ENCODE results near the gene DLG2.

Gene DLG2

GRCh38 chr11:84564180-84564866 is 1062.8 kb downstream of the DLG2 start:
- DNase-seq (ENCODE audit: low read depth in 2 of 2): no peak

- no peak for DNase-seq (ENCODE audit: low read depth in 2 of 2)
These were observed 1063.8 kb downstream of the DLG2 start for GRCh38 chr11:84563356-84563755.

GRCh38 chr11:84560206-84560605 is 1066.9 kb downstream of the DLG2 start:
- DNase-seq (ENCODE audit: low read depth in 2 of 2): no peak

GRCh38 chr11:84558085-84558905 is 1068.8 kb downstream of the DLG2 start:
- DNase-seq (ENCODE audit: low read depth in 2 of 2): no peak

- no peak for DNase-seq (ENCODE audit: low read depth in 2 of 2)
These were observed 1074.4 kb downstream of the DLG2 start for GRCh38 chr11:84552791-84553190.

- DNase-seq (ENCODE audit: low read depth in 2 of 2): no peak
These were observed 1077.9 kb downstream of the DLG2 start for GRCh38 chr11:84549217-84549616.

- DNase-seq (ENCODE audit: low read depth in 2 of 2): no peak
These were observed 1082.6 kb downstream of the DLG2 start for GRCh38 chr11:84544566-84544965.

GRCh38 chr11:84543367-84544159 is 1083.6 kb downstream of the DLG2 start:
- no peak for DNase-seq (ENCODE audit: low read depth in 2 of 2)

- DNase-seq (ENCODE audit: low read depth in 2 of 2): no peak
These were observed 1085.3 kb downstream of the DLG2 start for GRCh38 chr11:84541731-84542340.

- DNase-seq (ENCODE audit: low read depth in 2 of 2): no peak
These were observed 1090.7 kb downstream of the DLG2 start for GRCh38 chr11:84536456-84536855.

GRCh38 chr11:84532364-84532763 is 1094.8 kb downstream of the DLG2 start:
- no peak for DNase-seq (ENCODE audit: low read depth in 2 of 2)

- no peak for DNase-seq (ENCODE audit: low read depth in 2 of 2)
These were observed 1100.9 kb downstream of the DLG2 start for GRCh38 chr11:84526250-84526649.

GRCh38 chr11:84524422-84525051 is 1102.6 kb downstream of the DLG2 start:
- no peak for DNase-seq (ENCODE audit: low read depth in 2 of 2)

- DNase-seq (ENCODE audit: low read depth in 2 of 2): no peak
These were observed 1104.8 kb downstream of the DLG2 start for GRCh38 chr11:84522331-84522730.

GRCh38 chr11:84518631-84519183 is 1108.4 kb downstream of the DLG2 start:
- no peak for DNase-seq (ENCODE audit: low read depth in 2 of 2)

- no peak for DNase-seq (ENCODE audit: low read depth in 2 of 2)
These were observed 1112.7 kb downstream of the DLG2 start for GRCh38 chr11:84514436-84514835.

- DNase-seq (ENCODE audit: low read depth in 2 of 2): no peak
These were observed 1123.6 kb downstream of the DLG2 start for GRCh38 chr11:84503503-84503902.

- DNase-seq (ENCODE audit: low read depth in 2 of 2): no peak
These were observed 1125.4 kb downstream of the DLG2 start for GRCh38 chr11:84501750-84502149.

- DNase-seq (ENCODE audit: low read depth in 2 of 2): no peak
These were observed 1129.1 kb downstream of the DLG2 start for GRCh38 chr11:84497981-84498411.

- no peak for DNase-seq (ENCODE audit: low read depth in 2 of 2)
These were observed 1130.0 kb downstream of the DLG2 start for GRCh38 chr11:84497181-84497580.

GRCh38 chr11:84496122-84496521 is 1131.0 kb downstream of the DLG2 start:
- no peak for DNase-seq (ENCODE audit: low read depth in 2 of 2)
